ENCODE measurements around the gene WFDC12. TPM values are rescaled to one million over a fixed set of nuclear protein-coding genes. Genes with fewer than 3 reads are reported as not detected.
A peak's percentile ranks its signal among the peaks of the same experiment; 100 is the strongest.
"Not testable (repeated sequence)": the region's sequence is repeated elsewhere in the genome, so short reads cannot be mapped to it uniquely, and the experiment has no call there.

The WFDC12 gene
- total RNA-seq, 2 experiments from 2014 or later = not detected

GRCh38 chr20:45139733-45140375 is 15.6 kb upstream of the WFDC12 start:
- peaks cover 12% of the 10 kb centered on the region for H3K27me3 Mint-ChIP-seq
- DNase-seq; H3K27ac Mint-ChIP-seq; H3K36me3 Mint-ChIP-seq (ENCODE audit: low read depth); H3K9me3 Mint-ChIP-seq; H3K4me3 Mint-ChIP-seq; H3K4me1 Mint-ChIP-seq; POLR2A ChIA-PET: not testable (repeated sequence)
- CTCF ChIA-PET = interaction anchor here (0.6 to 1.9 kb wide), 2 partner anchors 69 to 154 kb away, joined by 3 to 5 read pairs; no protein-coding TSS in a partner anchor

DNA sequence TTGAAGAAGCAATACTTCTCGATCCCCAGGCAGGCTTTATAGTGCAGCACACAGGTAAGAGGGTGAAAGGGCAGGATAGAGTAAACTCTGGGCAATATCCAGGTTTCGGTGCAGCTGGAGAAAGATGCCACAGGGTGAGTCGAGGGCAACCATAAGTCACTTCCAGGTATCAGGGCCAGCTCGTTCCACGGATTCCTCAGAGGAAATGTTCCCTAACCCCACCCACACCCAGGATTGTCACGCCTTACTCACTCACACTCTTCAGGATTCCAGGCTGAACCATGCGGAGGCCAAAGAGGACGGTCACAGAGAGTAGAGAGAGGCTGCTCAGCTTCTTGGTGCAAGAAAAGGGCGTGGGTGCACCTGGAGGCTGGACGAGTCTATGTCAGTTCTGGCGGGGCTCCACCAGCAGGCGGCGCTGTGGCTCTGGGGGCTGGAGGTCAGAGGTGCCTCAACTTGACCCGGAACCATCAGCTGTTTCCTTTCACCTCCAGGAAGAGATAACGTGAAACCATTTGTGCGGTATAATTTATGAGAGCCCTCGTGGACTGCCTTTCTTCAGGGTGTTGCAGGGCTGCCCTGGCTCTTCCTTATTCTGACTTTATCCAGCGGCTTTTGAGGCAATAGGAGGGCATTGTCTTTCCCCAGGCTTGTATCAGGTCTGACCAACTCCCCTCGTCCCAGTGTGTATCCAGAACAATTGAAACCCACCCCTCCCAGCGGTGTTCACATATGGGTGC is 14.5 kb upstream of the WFDC12 start:
- H3K27me3 Mint-ChIP-seq = peaks cover 9% of the 10 kb centered on the region

GRCh38 chr20:45136911-45137310 is 12.6 kb upstream of the WFDC12 start:
- Mint-ChIP-seq H3K27ac (no peak overlapping the region), H3K4me3 (no peak overlapping the region), H3K9me3 (no peaks in the 10 kb centered on the region), H3K27me3 (peaks cover 14% of the 10 kb centered on the region), H3K36me3 (ENCODE audit: low read depth) (no peaks in the 10 kb centered on the region), H3K4me1 (no peaks in the 10 kb centered on the region)
- POLR2A ChIA-PET = no interaction called here
- no peak for DNase-seq
- CTCF ChIA-PET = interaction anchor here (0.6 kb wide), 1 partner anchor 40 kb away, joined by 3 read pairs; no protein-coding TSS in a partner anchor

More for the DNA sequence above, 14.5 kb upstream of the WFDC12 start:
- peak; percentile 67 for DNase-seq
- ChIA-PET POLR2A (no interaction called here), CTCF (interaction anchor here (0.6 to 1.9 kb wide), 6 partner anchors 8 to 155 kb away, joined by 3 to 5 read pairs (median 3); no protein-coding TSS in a partner anchor)
- H3K4me1 Mint-ChIP-seq = no peaks in the 10 kb centered on the region
- H3K27ac Mint-ChIP-seq = no peak overlapping the region
- H3K36me3 Mint-ChIP-seq (ENCODE audit: low read depth) = no peaks in the 10 kb centered on the region
- H3K9me3 Mint-ChIP-seq = no peaks in the 10 kb centered on the region
- no peak overlapping the region for H3K4me3 Mint-ChIP-seq

GRCh38 chr20:45128099-45128498 is 3.8 kb upstream of the WFDC12 start:
- CTCF ChIA-PET = no interaction called here
- DNase-seq = no peak

GRCh38 chr20:45121388-45121787 is 2.9 kb downstream of the WFDC12 start:
- POLR2A ChIA-PET = interaction anchor here (1.4 kb wide), 1 partner anchor 173 kb away, joined by 3 read pairs; no protein-coding TSS in a partner anchor
- no peak overlapping the region for H3K4me3 Mint-ChIP-seq
- no peak for DNase-seq
- H3K9me3 Mint-ChIP-seq = no peaks in the 10 kb centered on the region
- H3K36me3 Mint-ChIP-seq (ENCODE audit: low read depth) = no peaks in the 10 kb centered on the region
- H3K27me3 Mint-ChIP-seq = peaks cover 30% of the 10 kb centered on the region
- no peak overlapping the region for H3K27ac Mint-ChIP-seq
- CTCF ChIA-PET = interaction anchor here (0.8 kb wide), 1 partner anchor 18 kb away, joined by 3 read pairs; no protein-coding TSS in a partner anchor
- no peaks in the 10 kb centered on the region for H3K4me1 Mint-ChIP-seq

More at GRCh38 chr20:45128099-45128498, 3.8 kb upstream of the WFDC12 start:
- Mint-ChIP-seq H3K9me3 (no peaks in the 10 kb centered on the region), H3K27me3 (peaks cover 54% of the 10 kb centered on the region), H3K36me3 (ENCODE audit: low read depth) (no peaks in the 10 kb centered on the region), H3K4me3 (no peak overlapping the region), H3K27ac (no peak overlapping the region), H3K4me1 (no peaks in the 10 kb centered on the region)
- POLR2A ChIA-PET = no interaction called here

- peaks cover 29% of the 10 kb centered on the region for H3K27me3 Mint-ChIP-seq
- H3K27ac Mint-ChIP-seq = no peak overlapping the region
- POLR2A ChIA-PET = no interaction called here
- no peak for DNase-seq
- H3K4me1 Mint-ChIP-seq = peaks cover 4% of the 10 kb centered on the region
- no peak overlapping the region for H3K4me3 Mint-ChIP-seq
- no peaks in the 10 kb centered on the region for H3K9me3 Mint-ChIP-seq
- CTCF ChIA-PET = interaction anchor here (0.9 kb wide), 1 partner anchor 19 kb away, joined by 3 read pairs; no protein-coding TSS in a partner anchor
- no peaks in the 10 kb centered on the region for H3K36me3 Mint-ChIP-seq (ENCODE audit: low read depth)
These were observed 4.6 kb downstream of the WFDC12 start for GRCh38 chr20:45119556-45120266.

- ChIA-PET POLR2A (no interaction called here), CTCF (interaction anchor here (0.5 to 1.4 kb wide), 2 partner anchors 21 to 268 kb away, joined by 3 to 4 read pairs; no protein-coding TSS in a partner anchor)
- H3K4me3 Mint-ChIP-seq = no peak overlapping the region
- H3K27ac Mint-ChIP-seq = no peak overlapping the region
- DNase-seq = no peak
- H3K4me1 Mint-ChIP-seq = peaks cover 6% of the 10 kb centered on the region
- H3K9me3 Mint-ChIP-seq = no peaks in the 10 kb centered on the region
- H3K36me3 Mint-ChIP-seq (ENCODE audit: low read depth) = no peaks in the 10 kb centered on the region
- H3K27me3 Mint-ChIP-seq = peaks cover 27% of the 10 kb centered on the region
These were observed 6.2 kb downstream of the WFDC12 start for GRCh38 chr20:45118028-45118427.

DNA sequence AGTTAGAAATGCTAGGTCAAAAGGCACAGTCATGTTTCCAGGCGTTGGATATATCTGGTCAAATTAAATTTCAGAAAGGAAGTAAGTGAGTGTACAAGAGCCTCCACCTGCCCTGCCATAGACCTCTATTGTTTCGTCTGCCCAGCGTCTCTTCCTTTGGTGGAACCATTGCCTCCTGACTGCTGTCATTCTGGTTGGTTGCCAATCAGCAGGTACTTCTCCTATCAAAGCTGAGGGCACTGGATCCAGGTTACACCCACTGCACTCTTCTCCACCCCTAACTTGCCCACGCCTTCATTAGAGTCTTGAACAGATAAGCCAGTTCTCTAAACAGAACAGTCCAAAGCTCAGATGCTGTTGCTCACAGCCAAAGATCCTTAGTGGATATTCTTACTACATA is 6.7 kb downstream of the WFDC12 start:
- DNase-seq = no peak
- H3K27me3 Mint-ChIP-seq = peaks cover 25% of the 10 kb centered on the region
- CTCF ChIA-PET = interaction anchor here (0.5 to 1.4 kb wide), 2 partner anchors 21 to 267 kb away, joined by 3 to 4 read pairs; no protein-coding TSS in a partner anchor
- H3K36me3 Mint-ChIP-seq (ENCODE audit: low read depth) = no peaks in the 10 kb centered on the region
- H3K27ac Mint-ChIP-seq = no peak overlapping the region
- peaks cover 6% of the 10 kb centered on the region for H3K4me1 Mint-ChIP-seq
- no peaks in the 10 kb centered on the region for H3K9me3 Mint-ChIP-seq
- POLR2A ChIA-PET = no interaction called here
- H3K4me3 Mint-ChIP-seq = no peak overlapping the region

DNA sequence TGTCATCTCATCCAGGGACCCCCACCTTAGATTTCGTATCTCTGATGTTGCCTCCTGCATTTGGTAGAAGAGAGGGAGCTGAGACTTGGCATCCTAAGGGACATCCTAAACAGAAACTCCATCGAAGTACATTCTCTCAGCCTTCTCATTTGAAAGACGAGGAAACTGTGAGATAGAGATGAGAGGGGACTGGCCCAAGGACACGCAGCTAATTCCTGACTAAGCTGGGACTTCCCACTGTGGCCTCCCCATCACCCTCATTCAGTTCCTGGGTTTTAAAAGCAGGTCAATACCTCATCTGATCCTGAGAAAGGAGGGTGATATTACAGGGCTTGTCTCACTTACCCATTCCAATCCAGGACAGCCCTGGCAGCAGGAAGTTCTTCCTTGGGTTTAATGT is 8.4 kb downstream of the WFDC12 start:
- Mint-ChIP-seq H3K9me3 (no peaks in the 10 kb centered on the region), H3K27me3 (peaks cover 20% of the 10 kb centered on the region), H3K4me3 (no peak overlapping the region), H3K27ac (no peak overlapping the region), H3K36me3 (ENCODE audit: low read depth) (no peaks in the 10 kb centered on the region), H3K4me1 (peaks cover 6% of the 10 kb centered on the region)
- CTCF ChIA-PET = no interaction called here
- DNase-seq = no peak
- POLR2A ChIA-PET = no interaction called here

GRCh38 chr20:45115386-45115774 is 8.9 kb downstream of the WFDC12 start:
- Mint-ChIP-seq H3K4me3 (no peak overlapping the region), H3K36me3 (ENCODE audit: low read depth) (no peaks in the 10 kb centered on the region), H3K27ac (no peak overlapping the region), H3K4me1 (peaks cover 6% of the 10 kb centered on the region), H3K9me3 (no peaks in the 10 kb centered on the region), H3K27me3 (peaks cover 20% of the 10 kb centered on the region)
- DNase-seq = no peak
- ChIA-PET POLR2A (no interaction called here), CTCF (no interaction called here)

- no peaks in the 10 kb centered on the region for H3K36me3 Mint-ChIP-seq (ENCODE audit: low read depth)
- POLR2A ChIA-PET = no interaction called here
- CTCF ChIA-PET = interaction anchor here (1.8 kb wide), 1 partner anchor 19 kb away, joined by 4 read pairs; no protein-coding TSS in a partner anchor
- DNase-seq = no peak
- H3K4me3 Mint-ChIP-seq = no peak within 1 kb of the TSS
- H3K4me1 Mint-ChIP-seq = peaks cover 6% of the 10 kb centered on the region
- H3K27ac Mint-ChIP-seq = no peak within 1 kb of the TSS
- peaks cover 16% of the 10 kb centered on the region for H3K27me3 Mint-ChIP-seq
- no peaks in the 10 kb centered on the region for H3K9me3 Mint-ChIP-seq
These were observed 9.5 kb downstream of the WFDC12 start, which contains the start of gene WFDC5 for GRCh38 chr20:45114465-45115385. WFDC5 (minus strand) TSS chr20:45115174; CDS start chr20:45115083, 91 bp downstream.

GRCh38 chr20:45113865-45114264 is 10.4 kb downstream of the WFDC12 start:
- DNase-seq = no peak
- Mint-ChIP-seq H3K36me3 (ENCODE audit: low read depth) (no peaks in the 10 kb centered on the region), H3K4me1 (peaks cover 6% of the 10 kb centered on the region), H3K27me3 (peaks cover 13% of the 10 kb centered on the region), H3K9me3 (no peaks in the 10 kb centered on the region), H3K4me3 (no peak overlapping the region), H3K27ac (no peak overlapping the region)
- POLR2A ChIA-PET = no interaction called here
- CTCF ChIA-PET = interaction anchor here (1.8 kb wide), 1 partner anchor 19 kb away, joined by 4 read pairs; no protein-coding TSS in a partner anchor
